ENCODE data around the gene CPLX3.

DNA sequence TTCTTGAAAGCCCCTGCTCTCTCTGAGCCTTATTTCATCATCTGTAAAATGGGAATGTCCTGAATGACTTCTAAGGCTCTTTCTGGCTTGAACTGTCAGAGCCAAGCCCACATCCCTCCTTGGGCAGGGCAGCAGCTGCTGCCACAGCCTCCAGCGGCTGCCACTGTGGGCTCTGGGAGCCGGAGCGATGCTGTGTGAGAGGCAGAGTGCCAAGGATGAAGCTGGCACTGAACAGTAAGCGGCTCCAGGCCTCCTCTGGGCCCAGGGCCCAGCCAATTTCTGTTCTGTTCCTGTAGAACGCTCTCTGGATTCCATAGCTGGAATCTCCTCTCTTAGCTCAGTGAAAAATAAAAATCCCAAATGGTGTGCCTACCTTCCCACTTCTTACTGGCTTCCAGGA, 4.4 kb downstream of the CPLX3 start:
- TF ChIP-seq POLR2A (IDR thresholded peaks at IDR 0.05) (no peak), CTCF (IDR thresholded peaks at IDR 0.05) (no peak)

Data from uterus (tissue), 2 donors.